ENCODE data around the gene S100A12.

DNA sequence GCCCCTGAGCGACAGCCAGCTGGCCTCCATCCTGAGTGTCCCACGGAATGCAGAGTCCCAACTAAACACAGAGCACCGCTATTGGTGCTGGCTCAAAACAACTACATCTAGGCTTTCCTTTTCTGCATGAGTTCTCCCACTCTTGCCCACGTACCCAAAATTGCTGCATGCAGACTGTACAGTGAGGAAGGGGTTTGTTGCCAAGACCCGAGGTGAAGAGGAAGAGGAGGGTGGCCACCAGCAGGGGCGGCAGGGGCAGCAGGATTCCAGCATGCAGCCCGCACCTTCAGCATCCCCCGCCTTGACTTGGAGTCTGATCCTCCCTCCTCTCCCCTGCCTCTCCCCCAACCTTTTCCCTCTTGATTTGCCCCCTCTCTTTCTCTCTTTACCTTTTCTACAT, 9.7 kb downstream of the S100A12 start:
- TF ChIP-seq, protein P1, sequence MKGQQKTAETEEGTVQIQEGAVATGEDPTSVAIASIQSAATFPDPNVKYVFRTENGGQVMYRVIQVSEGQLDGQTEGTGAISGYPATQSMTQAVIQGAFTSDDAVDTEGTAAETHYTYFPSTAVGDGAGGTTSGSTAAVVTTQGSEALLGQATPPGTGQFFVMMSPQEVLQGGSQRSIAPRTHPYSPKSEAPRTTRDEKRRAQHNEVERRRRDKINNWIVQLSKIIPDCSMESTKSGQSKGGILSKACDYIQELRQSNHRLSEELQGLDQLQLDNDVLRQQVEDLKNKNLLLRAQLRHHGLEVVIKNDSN (IDR thresholded peaks at IDR 0.05; ENCODE audit: borderline replicate concordance, low read depth): no peak
- TF ChIP-seq POLR2AphosphoS5 (IDR thresholded peaks at IDR 0.05; ENCODE audit: low read depth, low read length): no peak

All from SK-N-SH (cell line).